ENCODE data around the gene NUP54.

NUP54 gene

GRCh38 chr4:76141241-76141640 is 7.0 kb downstream of the NUP54 start:
- no peak for DNase-seq

- DNase-seq, result no peak
Measured at GRCh38 chr4:76127754-76128153, 20.4 kb downstream of the NUP54 start.

GRCh38 chr4:76125816-76126215 is 22.4 kb downstream of the NUP54 start:
- no peak for DNase-seq

- no peak for DNase-seq
Measured at GRCh38 chr4:76120199-76120598, 28.0 kb downstream of the NUP54 start.

- no peak for DNase-seq
Measured at GRCh38 chr4:76117536-76117935, 30.7 kb downstream of the NUP54 start.

GRCh38 chr4:76116821-76117220 is 31.4 kb downstream of the NUP54 start:
- no peak for DNase-seq

GRCh38 chr4:76108467-76109181 is 39.6 kb downstream of the NUP54 start:
- no peak for DNase-seq

- no peak for DNase-seq
Measured at GRCh38 chr4:76106442-76106841, 41.8 kb downstream of the NUP54 start.

GRCh38 chr4:76105652-76106051 is 42.5 kb downstream of the NUP54 start:
- DNase-seq, result no peak

GRCh38 chr4:76096076-76096475 is 52.1 kb downstream of the NUP54 start:
- no peak for DNase-seq

- no peak for DNase-seq
Measured at GRCh38 chr4:76095568-76095967, 52.6 kb downstream of the NUP54 start.

- no peak for DNase-seq
Measured at GRCh38 chr4:76091052-76091451, 57.1 kb downstream of the NUP54 start.

- DNase-seq, result no peak
Measured at GRCh38 chr4:76090241-76090691, 57.9 kb downstream of the NUP54 start.

GRCh38 chr4:76088719-76089118 is 59.5 kb downstream of the NUP54 start:
- no peak for DNase-seq

GRCh38 chr4:76087007-76087769 is 61.0 kb downstream of the NUP54 start:
- DNase-seq, result no peak

GRCh38 chr4:76084542-76084941 is 63.7 kb downstream of the NUP54 start:
- no peak for DNase-seq

- no peak for DNase-seq
Measured at GRCh38 chr4:76083386-76083988, 64.7 kb downstream of the NUP54 start.

- no peak for DNase-seq
Measured at GRCh38 chr4:76078033-76078613, 70.1 kb downstream of the NUP54 start.

GRCh38 chr4:76074993-76075600 is 73.1 kb downstream of the NUP54 start:
- no peak for DNase-seq

GRCh38 chr4:76074468-76074867 is 73.7 kb downstream of the NUP54 start, which contains the start of gene ART3:
ART3 (plus strand) TSS chr4:76074709; CDS start chr4:76075890, 1,181 bp downstream.
- DNase-seq, result no peak

GRCh38 chr4:76072760-76073159 is 75.4 kb downstream of the NUP54 start:
- DNase-seq, result no peak

- peak; percentile 58 for DNase-seq
Measured at GRCh38 chr4:76067652-76068286, 80.4 kb downstream of the NUP54 start.

- DNase-seq, result no peak
Measured at GRCh38 chr4:76066546-76066945, 81.7 kb downstream of the NUP54 start.
